Erythroblast (primary cell): Measurements from ENCODE around the gene CFAP77.

Source experiments
- GATA1 ChIP-seq: IDR thresholded peaks from 2 replicates; pipeline ENCODE4 v1.6.1; 2011; ENCODE audit warnings: low read depth, mild to moderate bottlenecking, control low read depth, low read length, moderate library complexity
- POLR2A ChIP-seq: IDR thresholded peaks from 2 replicates; pipeline ENCODE4 v1.6.1; 2011; ENCODE audit warnings: mild to moderate bottlenecking, low read length

DNA sequence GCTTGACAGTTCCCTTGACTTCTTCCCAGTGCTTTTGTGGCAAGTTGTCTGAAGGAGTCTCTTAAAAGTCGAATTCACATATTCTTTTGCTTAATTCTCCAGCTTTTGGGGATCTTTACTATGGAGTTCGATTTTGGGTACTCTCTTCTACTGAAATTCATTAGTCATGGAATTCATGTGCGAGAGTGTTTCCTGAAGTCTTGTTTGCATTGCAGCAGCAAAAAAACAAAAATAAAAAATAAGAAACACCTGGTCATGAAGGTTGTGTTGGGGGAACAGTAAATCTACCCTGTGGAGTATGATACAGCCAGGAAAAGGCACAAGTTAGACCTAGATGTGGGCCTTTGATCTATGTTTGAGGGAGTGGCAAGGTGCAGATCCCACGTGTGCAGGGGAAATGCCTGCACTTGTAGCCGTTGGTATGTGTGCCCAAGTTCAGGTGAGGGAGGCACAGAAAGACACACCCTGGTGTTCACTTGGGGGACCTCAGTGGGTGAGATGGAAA lies 55.2 kb downstream of the CFAP77 start:
- TF ChIP-seq POLR2A (no peak), GATA1 (no peak)
